Muscle of back (tissue), 13 donors: ENCODE data around the gene CCDC182. TPM values are rescaled to one million over a fixed set of nuclear protein-coding genes. Genes with fewer than 3 reads are reported as not detected.

ENCODE experiments used
- DNase-seq, 3 donors: peaks; one replicate each; pipeline versions ENCODE4 v3.0.0 to v3.0.0-alpha.2; 2013
- long read RNA-seq, 9 donors: transcript quantifications; one replicate each; lab custom pipeline, GENCODE V29; 2026
- polyA plus RNA-seq, 10 donors: library from polyadenylated mRNA; unstranded; fragments of 120-200 nt; gene quantifications; one replicate each; pipeline ENCODE4 v1.2.1, GENCODE V29; 2013; ENCODE audit not compliant: insufficient read length in 10 of 10

CCDC182 gene
- not detected for polyA plus RNA-seq
- long read RNA-seq, donor 1, result 0 reads
- long read RNA-seq, donor 2, result 0 reads
- long read RNA-seq, donor 3, result 0 reads
- long read RNA-seq, donor 4, result 0 reads
- long read RNA-seq, donor 5, result 0 reads
- long read RNA-seq, donor 6, result 0 reads
- long read RNA-seq, donor 7, result 0 reads
- long read RNA-seq, donor 8, result 0 reads
- long read RNA-seq, donor 9, result 0 reads

GRCh38 chr17:57745242-57745641 lies at the start of gene CCDC182:
Gene CCDC182 (minus strand): TSS chr17:57745299. CDS start chr17:57745272, 27 bp downstream.
- no peak for DNase-seq

GRCh38 chr17:57794841-57795240 lies 49.7 kb upstream of the CCDC182 start:
- no peak for DNase-seq

GRCh38 chr17:57788725-57789124 lies 43.6 kb upstream of the CCDC182 start:
- DNase-seq, result no peak

- no peak for DNase-seq
Observed at GRCh38 chr17:57785022-57785421, 39.9 kb upstream of the CCDC182 start.

GRCh38 chr17:57784226-57784895 lies 39.3 kb upstream of the CCDC182 start:
- no peak for DNase-seq

GRCh38 chr17:57783338-57783742 lies 38.2 kb upstream of the CCDC182 start:
- DNase-seq, result peak; percentile 37 to 79 (median 60)

GRCh38 chr17:57782647-57783337 lies 37.7 kb upstream of the CCDC182 start:
- peak in 2 of 3 donors; percentile 46 to 56 for DNase-seq

GRCh38 chr17:57782062-57782490 lies 37.0 kb upstream of the CCDC182 start:
- DNase-seq, result peak in 1 of 3 donors; percentile 50

- DNase-seq, result peak in 1 of 3 donors; percentile 46
Observed at GRCh38 chr17:57781386-57782061, 36.4 kb upstream of the CCDC182 start.

GRCh38 chr17:57779706-57780105 lies 34.6 kb upstream of the CCDC182 start:
- DNase-seq, result no peak

- peak in 1 of 3 donors; percentile 45 for DNase-seq
Observed at GRCh38 chr17:57778306-57778705, 33.2 kb upstream of the CCDC182 start.

GRCh38 chr17:57776366-57776765 lies 31.3 kb upstream of the CCDC182 start:
- no peak for DNase-seq

GRCh38 chr17:57774872-57775271 lies 29.8 kb upstream of the CCDC182 start:
- DNase-seq, result no peak

GRCh38 chr17:57773557-57773956 lies 28.5 kb upstream of the CCDC182 start:
- DNase-seq, result no peak

- no peak for DNase-seq
Observed at GRCh38 chr17:57772774-57773173, 27.7 kb upstream of the CCDC182 start.

- DNase-seq, result no peak
Observed at GRCh38 chr17:57767561-57767960, 22.5 kb upstream of the CCDC182 start.

GRCh38 chr17:57766318-57766943 lies 21.3 kb upstream of the CCDC182 start:
- DNase-seq, result no peak

- DNase-seq, result no peak
Observed at GRCh38 chr17:57762452-57763395, 17.6 kb upstream of the CCDC182 start.

- no peak for DNase-seq
Observed at GRCh38 chr17:57761887-57762286, 16.8 kb upstream of the CCDC182 start.

GRCh38 chr17:57760046-57760445 lies 14.9 kb upstream of the CCDC182 start:
- DNase-seq, result no peak

GRCh38 chr17:57758654-57759053 lies 13.6 kb upstream of the CCDC182 start:
- DNase-seq, result no peak
